NCI-H2196 treated with DMSO at 0.1 percent for 48 hours (cell line): ENCODE results near the gene PDGFB.

Experiments used
- DNase-seq: peaks from one replicate; lab custom pipeline; 2025; ENCODE audit not compliant: unreplicated experiment; lab: John Stamatoyannopoulos, UW

The PDGFB gene

GRCh38 chr22:39244496-39245129 lies at the start of gene PDGFB:
PDGFB (minus strand) TSS chr22:39244982; CDS start chr22:39243963, 1,019 bp downstream.
- DNase-seq = no peak

DNA sequence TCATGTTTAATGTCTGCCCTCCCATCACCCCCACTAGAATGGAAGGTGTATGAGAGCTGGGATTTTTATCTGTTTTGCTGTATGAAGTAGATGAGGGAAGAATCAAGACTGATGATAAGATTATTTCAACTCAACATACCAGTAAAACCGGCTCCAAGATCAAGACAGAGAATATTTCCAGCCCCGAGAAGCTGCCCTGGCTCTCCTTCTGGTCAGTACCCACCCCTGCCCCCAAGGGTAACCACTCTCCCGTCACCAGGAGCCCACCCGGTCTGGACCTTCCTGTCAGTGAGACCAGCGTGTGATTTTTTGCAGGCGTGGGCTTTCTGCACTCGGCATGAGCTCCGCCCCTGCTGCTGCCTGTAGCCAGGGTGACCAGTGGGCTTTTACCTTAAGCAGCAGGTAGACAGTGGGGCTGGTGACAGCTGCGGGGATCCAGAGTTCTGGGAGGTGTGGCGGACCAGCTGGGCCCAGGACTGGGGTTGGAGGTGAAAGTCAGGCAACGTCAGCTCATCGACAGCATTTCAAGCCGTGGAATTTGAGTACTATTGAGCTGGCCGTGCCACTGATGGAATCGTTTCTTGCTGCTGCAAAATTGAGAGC lies 49.1 kb upstream of the PDGFB start:
- DNase-seq = no peak

DNA sequence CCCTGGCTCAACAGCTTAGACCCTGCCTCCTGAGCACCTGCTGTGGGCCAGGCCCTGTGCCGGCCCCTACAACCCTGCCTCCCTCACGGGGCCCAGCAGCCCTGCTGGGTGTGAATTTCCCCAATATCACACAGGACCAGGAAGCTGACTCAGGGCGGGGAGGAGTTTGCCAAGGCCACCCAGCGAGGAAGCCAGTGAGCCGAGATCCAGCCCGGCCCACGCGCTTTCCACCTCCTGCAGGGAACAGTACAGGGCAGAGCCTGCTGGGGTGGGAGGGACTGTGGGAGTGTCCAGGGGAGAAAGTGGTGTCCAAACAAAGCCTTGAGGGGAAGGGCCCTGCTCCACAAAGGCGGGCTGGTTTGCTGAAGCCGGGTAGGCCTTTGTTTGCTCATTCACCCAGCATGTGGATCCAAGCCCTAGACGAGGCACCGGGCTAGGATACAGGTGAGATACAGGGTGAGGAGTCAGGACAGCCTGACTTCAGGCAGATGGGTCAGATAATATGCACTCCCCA lies 47.8 kb upstream of the PDGFB start:
- peak; percentile 59 for DNase-seq

- DNase-seq = no peak
Observed at GRCh38 chr22:39292031-39292462, 47.3 kb upstream of the PDGFB start.

GRCh38 chr22:39291523-39291922 lies 46.7 kb upstream of the PDGFB start:
- DNase-seq = no peak

GRCh38 chr22:39290724-39291161 lies 46.0 kb upstream of the PDGFB start:
- no peak for DNase-seq

GRCh38 chr22:39289975-39290720 lies 45.4 kb upstream of the PDGFB start:
- no peak for DNase-seq

- no peak for DNase-seq
Observed at GRCh38 chr22:39289533-39289932, 44.8 kb upstream of the PDGFB start.

DNA sequence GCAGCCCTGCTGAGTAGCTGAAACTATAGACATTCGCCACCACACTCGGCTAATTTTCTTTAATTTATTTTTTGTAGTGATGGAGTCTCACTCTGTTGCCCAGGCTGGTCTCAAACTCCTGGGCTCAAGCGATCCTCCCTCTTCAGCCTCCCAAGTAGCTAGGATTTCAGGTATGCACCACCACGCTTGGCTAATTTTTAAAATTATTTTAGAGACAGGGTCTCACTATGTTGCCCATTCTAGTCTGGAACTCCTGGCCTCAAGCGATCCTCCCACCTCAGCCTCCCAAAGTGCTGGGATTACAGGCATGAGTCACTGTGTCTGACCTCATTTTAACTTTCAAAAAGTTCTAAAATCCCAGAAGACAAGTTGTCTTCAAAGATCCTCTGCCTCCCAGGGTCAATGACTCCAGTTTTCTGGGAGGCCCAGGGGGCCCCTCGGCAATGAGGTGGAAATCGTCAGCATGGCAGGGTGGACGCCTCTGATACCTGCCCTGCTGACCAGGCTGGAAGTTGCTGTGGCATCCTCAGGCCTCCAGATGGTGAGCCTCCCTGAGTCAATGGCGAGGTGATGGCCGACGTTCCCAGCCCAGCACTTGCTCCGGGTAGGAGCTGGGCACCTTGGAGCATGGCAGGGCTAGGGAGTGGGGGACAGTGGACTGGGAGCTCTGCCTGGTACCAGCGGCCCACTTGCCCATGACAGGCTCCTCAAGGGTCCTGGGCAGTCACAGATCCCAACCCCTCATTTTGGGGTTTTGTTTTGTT lies 43.5 kb upstream of the PDGFB start:
- no peak for DNase-seq

DNA sequence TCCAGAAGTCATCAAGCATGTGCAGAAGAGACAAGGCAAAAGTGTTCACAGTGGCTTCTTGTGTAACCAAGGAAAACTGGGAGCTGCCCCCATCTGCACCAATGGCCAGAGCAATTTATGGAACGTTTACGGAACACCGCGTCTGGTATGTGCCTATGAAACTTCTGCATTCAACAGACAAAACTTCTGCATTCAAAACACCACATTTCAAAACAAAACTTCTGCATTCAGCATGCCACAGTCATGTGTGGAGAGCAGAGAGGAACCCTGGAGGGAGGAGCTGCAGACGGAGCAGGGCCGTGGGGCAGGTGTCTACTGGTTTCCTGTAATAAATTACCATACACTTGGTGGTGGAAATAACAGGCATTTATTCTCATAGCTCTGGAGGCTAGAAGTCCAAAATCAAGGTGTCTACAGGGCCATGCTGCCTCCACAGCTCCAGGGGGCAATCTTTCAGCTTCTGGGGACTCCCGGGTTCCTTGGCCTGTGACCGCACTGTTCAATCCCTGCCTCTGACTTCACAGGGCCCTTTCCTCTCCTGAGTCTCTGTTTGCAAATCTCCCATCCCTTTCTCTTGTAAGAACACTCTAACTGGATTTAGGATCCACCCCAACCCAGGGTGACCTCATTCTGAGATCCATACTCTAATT lies 42.4 kb upstream of the PDGFB start:
- DNase-seq = no peak

GRCh38 chr22:39284983-39285382 lies 40.2 kb upstream of the PDGFB start:
- no peak for DNase-seq

- DNase-seq = no peak
Observed at GRCh38 chr22:39284142-39284980, 39.6 kb upstream of the PDGFB start.

DNA sequence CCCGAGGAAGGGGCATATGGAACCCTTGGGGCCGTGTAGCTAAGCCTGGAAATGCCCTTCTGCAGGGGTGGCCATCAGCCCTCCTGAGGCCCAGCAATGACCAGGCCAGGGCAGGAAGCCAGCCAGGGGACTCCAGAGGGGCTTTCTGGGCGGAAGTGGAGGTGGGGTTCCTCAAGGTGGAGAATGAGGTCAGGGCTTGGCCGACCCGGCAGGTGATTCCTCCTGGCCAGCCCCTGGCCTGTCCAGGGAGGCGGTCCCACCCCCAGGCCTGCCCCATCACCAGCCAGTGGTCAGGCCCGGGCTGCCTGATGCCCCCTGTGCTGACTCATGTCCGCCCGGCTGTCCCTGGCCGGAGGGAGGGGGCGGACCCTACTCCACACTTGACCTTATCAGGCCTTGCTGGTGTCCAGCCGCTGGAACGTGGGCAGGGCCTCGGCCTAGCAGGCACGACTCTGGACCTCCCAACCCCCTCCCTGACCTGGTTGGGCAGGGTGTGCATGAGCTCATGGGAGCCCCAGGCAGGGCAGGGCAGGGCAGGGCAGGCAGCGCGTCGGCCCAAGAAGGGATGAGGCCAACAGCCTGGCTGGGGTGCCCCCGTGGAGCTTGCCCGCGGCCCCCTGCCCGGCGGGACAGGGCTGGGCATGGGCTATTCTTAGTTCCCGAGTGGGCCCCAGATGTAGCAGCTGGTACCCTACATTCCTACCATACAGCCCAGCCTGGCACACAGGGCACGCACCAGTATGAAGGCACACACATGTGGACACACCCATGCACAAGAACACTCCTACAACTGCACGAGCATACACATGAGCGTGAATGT lies 38.8 kb upstream of the PDGFB start:
- no peak for DNase-seq

- DNase-seq = no peak
Observed at GRCh38 chr22:39282645-39283321, 38.0 kb upstream of the PDGFB start.

- no peak for DNase-seq
Observed at GRCh38 chr22:39281126-39281525, 36.3 kb upstream of the PDGFB start.

DNA sequence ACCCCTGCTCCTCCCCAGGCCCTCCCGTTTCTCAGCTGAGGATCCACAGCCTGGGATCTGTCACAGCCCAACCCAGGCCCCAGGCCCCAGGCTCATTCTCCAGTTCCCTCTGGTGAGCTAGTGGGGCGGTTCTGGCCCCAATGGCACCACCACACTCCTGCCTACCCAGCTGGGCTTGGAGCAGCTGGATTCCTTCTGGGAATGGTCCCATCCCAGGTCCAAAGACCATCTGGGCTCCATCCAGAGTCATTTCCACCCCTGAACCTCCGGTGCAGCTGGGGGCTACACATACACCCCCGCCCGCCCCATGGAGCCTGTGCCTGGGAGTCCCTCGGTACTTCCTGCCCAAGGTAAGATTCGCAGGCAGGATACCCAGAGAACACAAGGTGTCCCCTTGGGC lies 35.5 kb upstream of the PDGFB start:
- no peak for DNase-seq

DNA sequence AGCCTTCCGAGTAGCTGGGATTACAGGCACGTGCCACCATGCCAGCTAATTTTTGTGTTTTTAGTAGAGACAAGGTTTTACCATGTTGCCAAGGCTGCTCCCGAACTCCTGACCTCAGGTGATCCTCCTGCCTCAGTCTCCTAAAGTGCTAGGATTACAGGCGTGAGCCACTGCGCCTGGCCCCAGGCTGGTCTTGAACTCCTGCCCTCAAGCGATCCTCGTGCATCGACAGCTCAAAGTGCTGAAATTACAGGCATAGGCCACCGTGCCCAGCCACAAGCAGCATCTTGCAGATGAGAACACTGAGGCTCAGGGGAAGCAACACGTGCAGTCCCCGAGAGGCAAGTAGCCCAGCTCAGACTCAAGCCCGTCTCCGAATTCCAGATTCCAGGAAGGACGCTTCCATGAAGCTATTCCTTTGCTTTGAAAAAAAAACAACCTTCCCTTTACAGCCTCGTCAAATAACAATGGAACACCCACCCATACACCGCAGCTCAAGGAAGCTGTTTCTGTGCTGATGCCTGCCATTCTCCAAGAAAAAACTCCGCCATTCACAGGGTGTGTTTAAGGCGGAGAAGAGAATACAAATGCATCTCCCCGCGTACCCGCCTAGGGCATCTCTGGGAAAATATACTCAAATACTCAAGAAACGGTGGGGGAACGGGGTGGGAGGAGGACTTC lies 34.5 kb upstream of the PDGFB start:
- no peak for DNase-seq

DNA sequence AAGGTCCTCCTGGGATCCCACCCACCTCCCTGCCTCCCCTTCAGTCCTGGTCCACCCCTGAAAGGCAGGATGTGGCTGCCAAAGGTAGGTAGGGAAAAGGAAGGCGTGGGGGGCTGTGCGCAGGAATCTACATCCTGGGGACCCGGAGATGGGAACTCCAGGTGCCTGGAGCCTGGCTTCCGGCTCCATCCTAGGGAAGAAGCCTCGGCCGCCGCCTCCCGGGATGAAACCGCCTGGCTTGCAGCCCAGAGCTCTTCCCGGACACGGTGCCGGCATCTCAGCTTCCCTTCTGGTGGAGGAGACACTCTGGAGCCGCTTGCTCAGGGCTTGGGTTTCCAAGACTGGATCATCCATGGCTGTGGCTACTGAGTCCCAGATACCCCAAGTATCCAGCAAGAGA lies 33.3 kb upstream of the PDGFB start:
- no peak for DNase-seq
